HG03064 (cell line): ENCODE data around the gene CLDN22.

Experiments
- ATAC-seq: cut with Tn5 transposase; IDR thresholded peaks from one replicate; pipeline ENCODE4 v1.9.1; 2021; ENCODE audit warnings: low read depth; ENCODE audit not compliant: unreplicated experiment

Gene CLDN22

DNA sequence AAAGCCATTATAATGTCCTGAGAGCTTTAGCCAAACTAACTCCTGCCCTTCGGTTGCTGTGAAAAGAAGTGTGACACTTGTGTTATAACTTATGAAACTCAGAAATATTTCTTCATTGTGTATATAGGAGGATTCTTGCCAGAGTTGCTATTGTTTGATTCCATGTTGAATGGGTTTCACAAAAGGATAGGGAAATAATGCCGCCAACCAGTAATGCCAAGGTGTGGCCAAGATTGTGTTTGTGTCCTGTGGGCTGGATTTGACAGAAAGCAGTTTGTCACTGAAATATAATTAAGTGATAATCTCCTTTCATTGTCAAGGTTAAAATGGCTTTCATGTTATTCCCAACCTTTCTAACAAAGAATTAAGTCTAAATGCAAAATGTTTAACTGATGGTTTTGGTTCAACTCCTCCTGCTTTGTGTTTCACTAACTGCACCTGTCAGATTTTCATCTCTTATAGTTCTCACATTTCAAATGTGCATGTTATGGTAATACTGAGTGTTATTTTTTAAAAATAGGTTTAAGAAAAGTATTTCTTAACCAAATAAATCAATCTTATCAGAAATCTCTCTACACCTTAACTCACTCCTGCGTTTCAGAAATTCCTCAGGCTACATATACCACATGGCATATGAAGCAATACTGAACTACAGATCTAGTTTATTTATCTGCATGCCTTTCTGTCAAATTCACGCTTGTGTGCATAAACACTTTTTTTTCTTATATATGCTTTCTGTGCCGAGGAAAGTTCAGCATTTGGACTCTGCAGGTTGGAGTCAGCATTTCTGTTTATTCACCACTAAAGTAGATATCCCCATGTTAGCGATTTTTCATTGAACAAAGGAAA lies at the start of gene CLDN22:
CLDN22 (minus strand) TSS at position 66 of the 849 bp plus-strand sequence; CDS start at position 8, 58 bp downstream.
- ATAC-seq: no peak

DNA sequence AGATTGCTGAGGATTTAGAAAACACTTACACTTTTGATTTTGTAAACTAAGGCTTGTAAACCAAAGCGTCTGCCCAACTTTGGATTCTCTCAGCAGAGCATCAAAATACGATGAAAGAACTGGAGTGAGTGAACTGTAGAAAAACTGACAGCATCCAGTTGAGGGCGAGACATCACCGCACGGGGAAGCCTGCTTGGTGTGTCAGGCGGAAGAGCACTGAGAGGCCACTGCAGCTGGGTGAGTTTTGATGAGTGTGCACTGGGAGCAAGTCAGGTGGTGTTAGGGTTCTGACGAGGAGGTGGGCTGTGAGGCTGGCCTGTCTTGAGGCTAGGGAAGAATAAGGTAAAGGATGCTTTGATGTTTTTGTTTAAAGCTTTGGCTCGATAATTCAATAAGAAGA lies 49.0 kb upstream of the CLDN22 start:
- no peak for ATAC-seq

DNA sequence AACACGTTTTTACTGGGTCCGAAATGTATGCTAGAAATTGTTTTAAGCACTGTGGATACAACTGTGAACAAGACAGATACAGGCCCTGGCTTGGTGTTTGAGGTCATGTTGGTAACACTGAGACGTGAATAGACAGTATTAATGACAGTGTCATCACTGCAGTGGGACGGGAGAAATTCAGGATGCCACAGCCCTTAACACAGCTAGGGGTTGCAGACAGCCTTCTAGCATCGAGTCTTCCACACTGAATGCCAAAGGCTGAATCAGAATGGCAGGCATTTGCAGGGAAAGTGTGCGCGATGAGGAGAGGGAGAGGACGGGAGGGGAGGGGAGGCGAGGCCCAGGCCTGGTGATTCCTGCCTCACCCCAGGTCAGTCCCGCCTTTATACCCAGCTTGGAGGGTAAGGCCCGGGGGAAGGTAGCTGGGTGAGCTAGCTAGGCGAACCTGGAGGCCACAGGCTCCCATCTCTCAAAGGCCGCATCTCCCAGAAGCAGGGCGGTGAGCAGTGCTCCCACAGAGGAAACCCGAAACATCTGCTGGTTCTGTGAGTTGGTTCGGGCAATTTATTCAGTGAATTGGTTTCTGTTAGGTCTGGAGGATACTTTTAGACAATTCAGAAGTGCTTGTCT lies 46.2 kb upstream of the CLDN22 start:
- no peak for ATAC-seq

DNA sequence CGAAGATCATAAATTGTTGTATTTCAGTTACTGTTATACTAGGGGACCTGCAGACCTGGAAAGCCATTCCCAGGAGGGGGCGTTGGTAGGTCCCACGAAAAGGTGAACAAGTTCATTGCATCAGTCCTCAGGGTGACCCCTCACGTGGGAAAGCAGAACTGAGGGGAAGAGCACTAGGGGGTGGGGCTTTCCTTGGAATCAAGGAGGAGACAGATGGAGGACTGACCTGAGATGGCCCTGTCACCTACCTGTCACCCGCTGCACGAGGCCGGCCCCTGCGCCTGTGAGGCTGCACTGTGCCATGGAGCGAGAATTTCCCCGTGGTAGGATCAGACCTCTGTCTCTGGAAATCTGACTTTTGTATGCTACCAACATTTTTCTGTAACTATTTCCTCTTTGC lies 43.9 kb upstream of the CLDN22 start:
- no peak for ATAC-seq

DNA sequence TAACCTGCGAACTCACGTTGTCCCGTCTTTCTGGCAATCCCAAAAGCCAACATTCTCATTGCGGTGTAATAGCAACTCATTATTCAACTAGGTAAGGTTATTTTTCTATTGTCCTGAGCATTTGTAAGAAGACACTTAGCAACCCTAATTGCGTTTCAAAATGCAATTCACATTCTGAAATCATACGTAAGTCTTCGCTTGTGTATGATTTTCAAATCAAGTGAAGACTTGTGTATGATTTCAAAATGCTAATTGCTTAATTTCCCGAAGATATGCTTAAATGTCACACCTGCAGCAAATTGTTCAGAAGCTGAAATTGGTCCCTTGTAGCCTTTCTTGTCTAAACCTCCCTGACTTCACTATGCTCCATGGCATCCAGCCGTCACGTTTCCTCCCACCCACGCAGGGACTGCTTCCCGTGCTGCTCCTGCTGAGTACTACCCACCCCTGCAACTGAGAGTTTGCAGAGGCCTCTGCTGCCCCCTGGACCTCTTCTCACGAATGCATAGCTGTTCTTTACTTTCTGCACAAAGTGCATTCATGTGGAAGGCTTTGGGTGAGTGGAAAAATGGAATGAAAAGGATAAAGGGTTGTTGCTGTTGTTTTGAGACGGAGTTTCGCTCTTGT lies 43.0 kb upstream of the CLDN22 start:
- ATAC-seq: no peak

DNA sequence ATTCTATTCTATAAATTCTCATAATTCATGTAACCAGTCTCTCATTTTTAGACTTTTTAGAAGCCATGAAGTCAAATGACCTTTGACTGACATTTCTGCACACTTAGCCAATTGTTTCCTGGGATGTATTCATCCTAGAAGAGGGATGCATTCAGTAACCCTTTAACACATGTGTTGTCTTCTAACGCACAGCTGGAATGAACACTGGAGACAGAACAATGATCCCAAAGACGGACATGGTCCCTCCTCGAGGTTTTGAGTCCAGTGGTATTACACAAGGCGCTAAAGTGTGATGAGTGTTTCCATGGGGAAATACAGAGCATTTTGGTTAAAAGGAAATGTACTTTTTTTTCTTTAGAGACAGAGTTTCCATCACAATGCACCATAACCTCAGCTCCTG lies 42.0 kb upstream of the CLDN22 start:
- ATAC-seq: no peak

DNA sequence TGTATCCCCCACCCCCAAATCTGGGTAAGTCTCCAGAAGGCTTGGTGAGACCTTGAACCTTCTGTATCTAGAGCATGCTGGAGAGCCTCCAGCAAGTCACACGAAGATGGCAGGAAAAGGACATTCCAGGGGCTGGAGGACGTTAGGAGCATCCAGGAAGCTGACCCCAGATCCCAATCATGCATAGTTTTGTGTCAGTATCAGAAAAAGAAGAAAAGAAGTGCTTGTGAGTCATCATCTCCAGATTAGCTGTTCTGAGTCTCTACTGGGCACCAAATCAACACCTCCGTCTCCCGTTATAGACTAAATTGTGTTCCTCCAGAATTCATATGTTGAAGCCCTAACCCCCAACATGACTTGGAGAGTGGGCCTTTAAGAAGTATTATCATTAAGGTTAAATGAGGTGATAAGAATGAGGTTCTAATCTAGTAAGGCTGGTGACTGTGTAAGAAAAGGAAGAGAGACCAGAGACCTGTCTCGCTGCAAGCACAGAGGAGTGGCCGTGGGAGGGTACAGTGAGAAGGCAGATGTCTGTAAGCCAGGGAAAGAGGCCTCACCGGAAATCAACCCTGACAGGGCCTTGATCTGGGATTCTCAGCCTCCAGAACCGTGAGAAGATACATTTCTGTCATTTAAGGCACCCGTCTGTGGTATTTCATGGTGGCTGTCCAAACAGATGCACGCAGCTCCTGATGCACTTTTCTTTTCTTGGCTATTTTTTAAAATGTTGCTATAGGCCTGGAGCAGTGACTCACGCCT lies 40.3 kb upstream of the CLDN22 start:
- ATAC-seq: no peak

DNA sequence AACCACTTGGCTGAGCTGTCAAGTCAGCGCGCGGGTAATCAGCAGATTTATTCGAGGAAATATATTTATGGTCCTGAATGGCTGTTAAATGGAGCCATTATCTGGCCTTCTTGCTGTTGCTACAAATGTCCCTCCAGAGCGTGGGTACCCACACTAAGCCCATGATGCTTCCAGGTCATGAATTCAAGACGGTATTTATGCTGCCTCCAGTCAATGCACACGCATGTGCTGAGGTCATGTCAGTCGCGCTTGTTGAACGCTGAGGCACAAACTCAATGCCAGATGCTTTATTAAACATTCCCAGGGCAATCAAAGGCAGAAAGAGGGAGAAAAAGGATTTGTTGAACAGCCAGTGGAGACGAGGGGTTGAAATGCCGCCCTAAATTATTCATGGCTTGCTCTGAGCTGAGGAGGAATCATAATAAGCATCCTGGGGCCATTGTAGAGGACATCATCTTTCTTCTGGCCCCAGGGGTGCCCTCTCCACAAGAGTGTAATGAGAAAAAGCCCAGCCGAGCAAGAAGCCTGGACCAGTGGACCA lies 38.2 kb upstream of the CLDN22 start:
- ATAC-seq: no peak

DNA sequence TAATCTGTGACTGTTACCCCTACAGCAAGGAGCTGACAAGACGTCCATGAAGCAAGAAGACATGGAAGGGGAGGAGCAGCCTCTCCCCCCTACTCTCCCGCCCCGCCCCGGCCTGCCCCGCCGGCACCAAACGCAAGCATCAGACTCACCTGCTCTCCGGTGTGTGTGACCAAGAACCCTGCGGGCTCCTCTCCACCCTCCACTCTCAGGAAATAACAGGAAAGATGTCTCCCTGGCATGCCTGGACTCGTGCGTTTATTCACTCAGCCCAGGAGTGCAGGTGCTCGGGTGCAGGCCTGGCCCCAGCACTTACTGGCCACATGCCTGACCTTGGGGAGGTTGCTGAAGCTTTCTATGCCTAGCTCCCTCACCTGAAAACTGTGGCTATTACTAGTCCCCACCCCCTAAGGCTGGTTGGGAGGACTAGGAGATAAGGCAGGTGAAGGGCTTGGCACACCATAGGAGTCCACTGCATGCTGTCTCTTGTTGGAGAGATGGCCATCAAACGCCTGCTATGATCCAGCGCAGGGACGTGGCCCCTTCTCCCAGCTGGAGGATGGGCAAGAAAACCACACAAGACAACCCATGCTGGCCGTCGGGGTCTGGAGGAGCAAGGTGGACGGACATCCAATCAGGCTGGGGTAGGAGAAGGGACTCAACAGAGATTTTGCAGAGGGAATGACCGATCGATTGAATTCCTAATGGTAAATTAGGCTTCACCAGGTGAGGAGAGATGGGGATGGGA lies 37.0 kb upstream of the CLDN22 start:
- no peak for ATAC-seq

DNA sequence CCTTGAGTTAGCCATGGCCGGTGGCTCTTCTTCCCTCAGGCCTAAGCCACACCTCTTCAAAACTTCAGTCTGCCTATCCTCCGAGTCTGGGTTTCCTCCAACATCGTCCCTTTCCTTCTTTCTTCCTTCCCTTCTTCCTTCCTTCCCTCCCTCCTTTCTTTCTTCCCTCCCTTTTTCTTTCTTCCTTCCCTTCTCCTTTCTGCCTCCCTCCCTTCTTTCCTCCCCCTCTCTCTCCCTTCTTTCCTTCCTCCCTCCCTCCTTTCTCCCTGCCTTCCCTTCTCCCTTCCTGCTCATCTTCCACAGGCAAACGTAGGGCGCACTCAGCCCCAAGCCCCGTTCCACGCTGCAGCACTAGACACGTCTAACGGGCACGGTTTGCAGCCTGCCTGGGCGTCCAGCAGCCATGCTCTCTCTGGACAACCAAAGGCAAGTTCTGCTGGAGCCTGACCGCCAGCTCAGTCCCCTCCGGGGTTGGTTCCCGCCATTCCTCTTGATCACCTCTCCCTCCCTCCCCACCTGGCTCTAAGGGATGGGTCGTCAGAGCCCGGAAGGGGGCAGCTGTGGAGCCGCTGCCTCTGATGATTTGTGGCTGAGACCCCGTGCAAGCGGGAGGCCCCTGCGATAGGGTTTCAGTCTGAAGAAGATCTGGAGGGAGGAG lies 36.2 kb upstream of the CLDN22 start:
- no peak for ATAC-seq

DNA sequence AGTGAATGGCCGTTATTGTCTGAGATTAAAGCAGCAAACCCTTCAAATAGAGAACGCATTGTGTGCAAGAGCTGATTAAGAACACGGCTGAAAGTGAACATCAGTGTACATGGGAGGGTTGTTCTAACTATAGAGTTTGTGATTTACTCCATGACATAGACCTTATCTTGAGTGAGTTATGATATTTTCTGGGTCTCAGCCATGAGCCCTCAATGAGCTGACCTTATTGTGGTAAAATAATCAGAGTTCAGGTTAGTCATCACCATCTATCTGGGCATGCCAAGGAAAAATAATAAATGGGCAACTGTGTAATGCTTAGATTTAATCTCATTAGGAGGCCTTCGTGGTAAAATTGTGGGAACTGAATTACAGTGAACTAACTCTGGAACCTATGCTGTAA lies 35.3 kb upstream of the CLDN22 start:
- ATAC-seq: no peak

DNA sequence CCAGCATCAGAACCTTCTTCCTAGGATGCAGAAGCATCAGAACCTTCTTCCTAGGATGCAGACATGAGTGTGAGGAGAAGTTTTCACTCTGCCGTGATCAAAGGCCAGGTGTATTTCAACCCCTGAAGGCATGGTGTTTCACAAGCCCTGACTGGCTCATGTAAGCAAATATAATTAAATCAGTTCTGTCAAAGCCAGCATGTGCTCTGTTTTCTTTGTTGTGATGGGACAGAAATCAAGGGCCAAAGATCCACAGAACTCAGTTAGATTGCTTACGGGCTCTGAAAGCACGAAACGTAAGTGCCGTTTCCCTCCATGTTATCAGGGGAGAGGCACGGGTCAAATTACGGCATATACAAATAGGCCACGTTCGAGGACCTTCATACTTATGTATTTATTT lies 34.1 kb upstream of the CLDN22 start:
- ATAC-seq: no peak

DNA sequence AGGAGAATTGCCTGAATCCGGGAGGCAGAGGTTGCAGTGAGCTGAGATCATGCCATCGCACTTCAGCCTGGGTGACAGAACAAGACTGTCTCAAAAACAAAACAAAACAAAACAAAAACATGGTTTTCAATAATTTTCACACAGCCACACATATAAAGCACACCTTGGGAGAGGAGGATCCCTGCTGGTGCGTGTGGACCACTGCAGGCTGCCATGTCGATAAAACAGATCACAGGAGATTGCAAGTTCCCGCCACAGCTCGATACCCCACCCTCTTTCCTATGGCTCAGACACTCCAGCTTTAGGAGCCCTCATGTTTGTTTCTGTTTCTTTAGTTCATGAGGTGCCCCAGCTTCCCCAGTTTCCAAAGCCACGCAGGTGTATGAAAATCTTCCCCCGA lies 33.5 kb upstream of the CLDN22 start:
- ATAC-seq: no peak

DNA sequence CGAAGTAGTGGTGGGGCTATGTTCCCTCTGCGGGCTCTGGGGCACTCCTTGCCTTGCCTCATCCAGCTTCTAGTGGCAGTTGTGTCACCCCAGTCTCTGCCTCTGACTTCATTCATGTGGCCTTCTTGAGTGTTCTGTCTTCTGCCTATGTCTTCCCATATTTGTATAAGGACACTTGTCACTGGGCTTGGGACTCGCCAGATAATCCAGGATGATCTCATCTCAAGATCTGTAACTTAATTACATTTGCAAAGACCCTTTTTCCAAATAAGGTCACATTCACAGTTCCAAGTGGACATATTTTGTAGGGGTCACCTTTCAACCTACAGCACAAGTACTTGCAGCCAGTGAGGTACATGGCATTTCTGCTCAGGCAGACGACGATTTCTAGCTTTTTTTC lies 32.5 kb upstream of the CLDN22 start:
- no peak for ATAC-seq

DNA sequence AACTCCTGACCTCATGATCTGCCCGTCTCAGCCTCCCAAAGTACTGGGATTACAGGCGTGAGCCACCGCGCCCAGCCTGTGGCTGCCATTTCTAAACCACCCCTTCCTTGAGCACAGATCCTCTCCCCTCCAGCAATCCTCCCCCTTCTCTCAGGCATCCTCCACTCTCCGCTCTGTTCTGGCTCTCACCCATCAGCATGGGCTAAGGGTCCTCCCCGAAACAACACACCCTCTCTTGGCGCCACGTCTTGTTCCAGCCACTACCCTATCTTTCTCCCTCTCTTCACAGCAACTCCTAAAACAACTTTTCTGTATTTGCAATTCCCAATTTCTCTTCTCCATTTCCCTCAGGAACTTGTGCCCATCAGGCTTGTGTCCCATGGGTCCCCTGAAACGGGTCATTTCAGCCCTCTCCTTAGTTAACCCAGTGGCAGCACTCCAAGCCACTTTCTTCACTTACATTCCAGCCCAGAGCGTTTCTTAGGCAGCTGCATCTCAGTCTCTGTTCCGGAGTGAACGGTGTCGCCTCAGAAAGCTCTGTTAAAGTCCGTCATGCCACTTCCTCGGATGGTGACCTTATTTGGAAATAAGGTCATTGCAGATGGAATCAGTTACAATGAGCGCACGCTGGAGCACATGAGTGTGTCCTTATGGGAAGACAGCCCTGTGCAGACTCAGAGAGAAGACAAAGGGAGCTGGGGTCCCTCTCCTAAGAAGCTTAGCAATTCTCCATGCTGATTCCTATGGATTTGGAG lies 30.4 kb upstream of the CLDN22 start:
- no peak for ATAC-seq

DNA sequence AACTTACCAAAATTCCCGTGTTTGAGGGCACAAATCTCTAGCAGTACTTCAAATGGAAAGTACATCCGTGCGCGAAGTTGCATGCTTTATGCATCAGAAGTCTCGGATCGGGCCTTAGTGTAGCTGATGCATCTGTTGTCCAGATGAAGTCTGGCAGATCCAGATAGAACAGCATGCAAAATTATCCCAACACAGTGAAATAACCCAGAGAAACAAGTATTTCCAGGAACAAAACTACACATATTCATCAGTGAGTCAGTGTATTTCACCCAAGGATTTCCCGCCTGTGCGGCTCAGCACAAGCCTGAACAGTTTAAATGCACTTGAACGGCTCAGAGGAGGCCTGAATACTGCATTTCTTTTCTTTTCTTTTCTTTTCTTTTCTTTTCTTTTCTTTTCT lies 29.6 kb upstream of the CLDN22 start:
- no peak for ATAC-seq

DNA sequence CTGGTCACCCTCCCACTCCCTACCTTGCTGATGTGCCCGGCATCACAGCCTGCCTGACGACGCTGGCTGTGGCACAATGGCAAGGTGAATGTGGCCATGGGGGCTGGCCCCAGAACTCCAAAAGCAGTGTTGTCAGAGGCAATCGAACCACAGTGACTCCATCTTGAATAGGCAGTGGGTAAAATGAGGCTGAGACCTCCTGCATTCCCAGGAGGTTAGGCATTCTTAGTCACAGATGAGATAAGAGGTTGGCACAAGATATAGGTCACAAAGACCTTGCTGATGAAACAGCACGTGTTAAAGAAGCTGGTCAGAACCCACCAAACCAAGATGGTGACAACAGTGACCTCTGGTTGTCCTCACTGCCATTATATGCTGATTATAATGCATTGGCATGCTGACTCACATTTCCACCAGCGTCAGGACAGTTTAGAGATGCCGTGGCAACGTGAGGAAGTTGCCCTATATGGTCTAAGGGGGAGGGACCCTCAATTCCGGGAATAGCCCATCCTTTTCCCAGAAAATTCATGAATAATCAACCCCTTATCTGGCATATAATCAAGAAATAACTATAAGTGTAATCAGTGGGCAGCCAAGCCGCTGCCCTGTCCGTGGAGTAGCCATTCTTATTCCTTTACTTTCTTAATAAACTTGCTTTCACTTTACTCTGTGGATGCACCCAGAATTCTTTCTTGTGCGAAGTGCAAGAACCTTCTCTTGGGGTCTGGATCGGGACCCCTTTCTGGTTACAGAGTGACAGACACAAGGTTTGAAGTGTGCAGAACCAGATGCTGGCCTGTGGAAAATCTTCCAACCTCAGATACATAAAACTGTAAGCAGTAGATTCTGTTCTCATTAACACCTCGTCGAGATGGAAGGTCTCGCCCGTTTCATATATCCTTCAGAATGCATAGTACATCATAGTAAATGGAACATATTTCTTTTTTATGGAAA lies 28.9 kb upstream of the CLDN22 start:
- ATAC-seq: no peak

DNA sequence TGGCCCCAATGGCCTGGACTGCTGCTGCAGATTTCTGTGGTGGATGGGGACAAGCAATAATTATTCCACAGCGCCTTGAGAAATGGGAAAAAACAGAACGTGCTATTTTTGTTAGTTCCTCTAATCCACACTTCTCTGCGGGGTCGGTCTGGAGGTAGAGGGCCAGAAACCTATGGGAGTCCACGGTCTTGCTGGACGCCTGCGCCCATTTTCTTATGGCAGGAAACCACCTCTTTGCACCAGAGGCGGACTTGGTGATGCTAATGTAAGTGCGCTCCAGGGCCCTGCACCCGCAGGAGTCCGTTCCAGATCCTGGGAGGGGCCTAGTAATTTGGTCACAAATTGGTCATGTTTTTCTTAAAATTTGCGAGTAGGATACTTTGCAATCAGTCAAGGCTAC lies 28.1 kb upstream of the CLDN22 start:
- ATAC-seq: no peak
